HG03378 (cell line): Measurements from ENCODE around the gene GGT6.
"Not testable (repeated sequence)": the region's sequence is repeated elsewhere in the genome, so short reads cannot be mapped to it uniquely, and the experiment has no call there.

Experiments
- ATAC-seq: cut with Tn5 transposase; IDR thresholded peaks from one replicate; pipeline ENCODE4 v1.9.1; 2021; ENCODE audit warnings: mild to moderate bottlenecking, moderate library complexity; ENCODE audit not compliant: unreplicated experiment

GGT6 gene, protein sequence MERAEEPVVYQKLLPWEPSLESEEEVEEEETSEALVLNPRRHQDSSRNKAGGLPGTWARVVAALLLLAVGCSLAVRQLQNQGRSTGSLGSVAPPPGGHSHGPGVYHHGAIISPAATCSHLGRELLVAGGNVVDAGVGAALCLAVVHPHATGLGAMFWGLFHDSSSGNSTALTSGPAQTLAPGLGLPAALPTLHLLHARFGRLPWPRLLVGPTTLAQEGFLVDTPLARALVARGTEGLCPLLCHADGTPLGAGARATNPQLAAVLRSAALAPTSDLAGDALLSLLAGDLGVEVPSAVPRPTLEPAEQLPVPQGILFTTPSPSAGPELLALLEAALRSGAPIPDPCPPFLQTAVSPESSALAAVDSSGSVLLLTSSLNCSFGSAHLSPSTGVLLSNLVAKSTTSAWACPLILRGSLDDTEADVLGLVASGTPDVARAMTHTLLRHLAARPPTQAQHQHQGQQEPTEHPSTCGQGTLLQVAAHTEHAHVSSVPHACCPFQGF

DNA sequence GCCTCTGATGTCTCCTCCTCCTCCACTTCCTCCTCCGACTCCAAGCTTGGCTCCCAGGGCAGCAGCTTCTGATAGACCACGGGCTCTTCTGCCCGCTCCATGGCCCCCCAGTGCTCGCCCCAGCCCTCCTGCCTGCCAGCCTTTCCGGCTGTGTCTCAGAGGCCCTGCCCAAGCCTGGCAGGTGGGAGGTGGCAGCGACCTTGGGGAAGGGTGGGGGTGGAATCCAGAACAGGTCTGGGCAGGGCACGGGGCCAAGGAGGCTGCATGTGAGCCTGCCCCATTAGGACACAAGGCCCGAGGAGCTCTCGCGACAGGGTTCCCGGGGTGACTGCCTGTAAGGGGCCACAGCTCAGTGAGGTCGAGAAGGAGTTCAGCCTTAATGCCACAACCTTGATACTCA lies at the start of gene GGT6:
GGT6 (minus strand) TSS at position 157 of the 400 bp plus-strand sequence; CDS start at position 101, 56 bp downstream.
- ATAC-seq: no peak

GRCh38 chr17:4610162-4610561 lies 49.8 kb upstream of the GGT6 start:
- ATAC-seq: no peak

GRCh38 chr17:4609761-4610160 lies 49.4 kb upstream of the GGT6 start:
- ATAC-seq: no peak

DNA sequence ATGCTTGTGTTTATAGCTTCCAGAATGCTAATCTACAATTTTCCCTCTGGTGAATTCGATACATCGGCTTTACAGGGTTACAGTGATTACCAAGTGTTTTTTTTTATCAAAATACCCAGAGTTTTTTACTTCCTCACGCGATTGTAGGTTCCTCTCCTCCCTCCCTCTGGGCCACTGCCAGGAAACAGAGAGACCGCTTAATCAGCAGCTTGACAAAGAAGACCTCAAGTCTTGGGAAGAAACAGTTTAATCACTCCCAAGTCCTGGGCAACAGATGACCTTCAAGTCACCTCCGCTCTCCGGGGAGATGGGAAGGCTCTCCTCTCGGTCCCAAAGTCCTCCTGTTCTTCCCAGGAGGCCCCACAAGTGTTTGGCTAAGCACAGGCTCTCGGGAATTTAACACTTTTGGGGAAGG lies 47.4 kb upstream of the GGT6 start:
- ATAC-seq: no peak

- no peak for ATAC-seq
Observed at GRCh38 chr17:4607261-4607741, 46.9 kb upstream of the GGT6 start.

DNA sequence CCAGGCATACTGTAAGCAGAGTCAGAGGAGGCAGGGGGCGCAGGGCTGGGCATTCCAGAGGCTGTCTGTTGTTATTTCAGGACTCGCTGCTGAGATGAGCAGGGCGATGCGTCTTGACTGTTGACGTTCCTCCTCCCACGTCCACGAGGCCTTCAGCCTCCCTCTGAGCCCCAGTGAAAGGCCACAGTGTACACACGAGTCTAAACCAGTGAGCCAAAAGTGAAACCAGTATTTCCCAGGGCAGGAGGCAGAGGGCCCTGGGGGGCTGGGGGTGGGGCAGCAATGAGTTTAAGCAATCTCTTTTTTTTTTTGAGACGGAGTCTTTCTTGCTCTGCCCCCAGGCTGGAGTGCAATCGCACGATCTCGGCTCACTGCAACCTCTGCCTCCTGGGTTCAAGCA lies 45.4 kb upstream of the GGT6 start:
- no peak for ATAC-seq

DNA sequence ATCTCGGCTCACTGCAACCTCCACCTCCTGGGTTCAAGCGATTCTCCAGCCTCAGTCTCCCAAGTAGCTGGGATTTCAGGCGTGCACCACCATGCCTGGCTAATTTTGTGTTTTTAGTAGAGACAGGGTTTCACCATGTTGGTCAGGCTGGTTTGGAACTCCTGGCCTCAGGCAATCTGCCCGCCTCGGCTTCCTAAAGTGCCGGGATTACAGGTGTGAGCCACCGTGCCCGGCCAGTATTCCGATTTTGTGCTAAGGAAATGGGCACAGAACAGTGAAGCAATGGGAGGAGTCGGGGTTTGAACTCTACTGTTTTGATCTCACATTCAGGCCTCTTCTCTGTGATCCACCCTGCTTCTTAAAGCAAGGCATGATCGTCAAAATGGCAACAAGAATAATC lies 44.4 kb upstream of the GGT6 start:
- not testable (repeated sequence) for ATAC-seq

- ATAC-seq: no peak
Observed at GRCh38 chr17:4604111-4604644, 43.8 kb upstream of the GGT6 start.

DNA sequence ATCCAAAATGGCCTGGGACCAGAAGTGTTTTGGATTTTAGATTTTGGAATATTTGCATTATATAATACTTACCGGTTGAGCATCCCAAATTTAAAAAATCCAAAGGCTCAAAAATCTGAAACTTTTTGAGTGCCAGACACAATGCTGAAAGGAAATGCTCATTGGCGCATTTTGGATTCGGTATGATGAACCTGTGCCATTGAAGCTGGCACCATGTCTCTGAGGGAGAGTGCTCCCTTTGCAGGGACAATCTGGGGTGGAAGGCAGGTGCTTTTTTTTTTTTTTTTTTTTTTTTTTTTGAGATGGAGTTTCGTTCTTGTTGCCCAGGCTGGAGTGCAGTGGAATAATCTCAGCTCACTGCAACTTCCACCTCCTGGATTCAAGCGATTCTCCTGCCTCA lies 41.7 kb upstream of the GGT6 start:
- ATAC-seq: no peak

DNA sequence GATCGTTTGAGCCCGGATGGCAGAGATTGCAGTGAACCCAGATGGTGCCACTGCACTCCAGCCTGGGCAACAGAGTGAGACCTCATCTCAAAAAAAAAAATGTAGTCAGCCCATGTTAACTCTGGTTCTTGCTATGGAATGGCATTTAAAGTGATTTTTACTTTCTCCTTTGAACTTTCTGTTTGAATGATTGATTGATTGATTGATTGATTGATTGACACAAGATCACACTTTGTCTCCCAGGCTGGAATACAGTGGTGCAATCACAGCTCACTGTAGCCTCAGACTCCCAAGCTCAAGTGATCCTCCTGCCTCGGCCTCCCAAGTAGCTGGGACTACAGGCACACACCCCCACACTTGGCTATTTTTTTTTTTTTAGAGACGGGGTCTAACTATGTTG lies 40.9 kb upstream of the GGT6 start:
- no peak for ATAC-seq

DNA sequence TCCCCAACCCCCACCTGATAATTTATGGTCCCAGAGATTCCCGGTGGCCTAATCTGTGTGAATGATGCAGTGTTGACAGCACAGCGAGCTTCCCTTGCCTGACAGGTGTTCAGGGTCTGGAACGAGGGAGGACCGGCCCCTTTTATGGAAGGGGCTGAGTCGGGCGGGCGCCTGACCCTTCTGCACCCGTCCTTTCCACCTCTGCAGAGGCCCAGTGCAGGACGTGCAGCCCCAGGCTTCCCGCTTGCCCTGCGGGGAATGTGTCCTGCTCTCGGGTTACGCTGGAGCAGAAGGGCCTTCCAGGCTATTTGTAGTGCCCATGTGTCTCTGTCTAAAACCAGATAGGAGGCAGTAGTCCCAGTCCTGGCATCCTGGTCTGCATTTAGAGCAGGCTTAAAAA lies 40.2 kb upstream of the GGT6 start:
- no peak for ATAC-seq

GRCh38 chr17:4599505-4600281 lies 39.3 kb upstream of the GGT6 start:
- no peak for ATAC-seq

- no peak for ATAC-seq
Observed at GRCh38 chr17:4598776-4599504, 38.6 kb upstream of the GGT6 start.

DNA sequence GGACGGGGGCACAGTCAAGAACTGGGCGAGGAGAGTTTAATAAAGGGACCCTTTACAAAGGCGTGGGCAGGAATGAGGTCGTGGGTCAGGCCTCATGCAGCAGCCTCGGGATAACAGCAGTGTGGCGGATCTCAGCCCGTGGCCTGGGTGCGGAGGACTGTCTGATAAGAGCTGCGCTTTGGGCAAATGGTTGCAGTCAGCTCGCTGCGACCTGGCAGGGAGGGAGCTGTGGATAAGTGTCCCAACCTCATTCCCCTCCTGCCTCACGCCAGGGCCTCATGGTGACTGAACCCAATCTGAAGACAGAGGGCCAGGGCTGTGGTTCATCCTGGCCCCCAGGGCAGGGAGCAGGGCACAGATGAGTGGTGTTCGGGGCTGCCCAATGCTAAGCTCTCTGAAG lies 37.6 kb upstream of the GGT6 start:
- no peak for ATAC-seq

DNA sequence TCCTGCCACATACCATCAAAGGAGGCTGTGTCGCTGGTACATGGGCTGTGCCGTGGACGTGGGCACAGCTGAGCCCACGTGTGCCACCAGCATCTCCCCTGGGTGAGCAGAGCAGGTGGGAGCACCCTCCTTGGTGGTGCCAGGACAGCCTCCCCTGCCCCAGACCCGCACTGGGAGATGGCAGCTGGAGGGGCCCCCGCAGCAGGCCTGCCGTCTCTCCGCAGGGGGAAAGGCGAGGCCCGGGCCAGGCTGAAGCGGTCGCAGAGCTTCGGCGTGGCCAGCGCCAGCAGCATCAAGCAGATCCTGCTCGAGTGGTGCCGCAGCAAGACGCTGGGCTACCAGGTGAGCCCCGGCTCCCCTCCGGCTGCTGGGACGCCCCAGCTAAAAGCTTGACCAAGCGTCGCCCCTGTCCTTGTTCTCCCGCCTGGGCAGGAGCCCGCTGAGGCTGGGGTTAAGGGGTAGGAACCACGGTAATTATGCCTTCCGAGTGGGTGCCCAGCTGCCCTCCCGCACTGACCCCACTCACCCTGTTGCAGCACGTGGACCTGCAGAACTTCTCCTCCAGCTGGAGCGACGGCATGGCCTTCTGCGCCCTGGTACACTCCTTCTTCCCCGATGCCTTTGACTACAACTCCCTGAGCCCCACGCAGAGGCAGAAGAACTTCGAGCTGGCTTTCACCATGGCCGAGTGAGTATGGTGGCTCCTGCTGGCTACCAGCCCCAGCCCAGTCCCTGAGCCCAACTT lies 36.4 kb upstream of the GGT6 start:
- no peak for ATAC-seq

DNA sequence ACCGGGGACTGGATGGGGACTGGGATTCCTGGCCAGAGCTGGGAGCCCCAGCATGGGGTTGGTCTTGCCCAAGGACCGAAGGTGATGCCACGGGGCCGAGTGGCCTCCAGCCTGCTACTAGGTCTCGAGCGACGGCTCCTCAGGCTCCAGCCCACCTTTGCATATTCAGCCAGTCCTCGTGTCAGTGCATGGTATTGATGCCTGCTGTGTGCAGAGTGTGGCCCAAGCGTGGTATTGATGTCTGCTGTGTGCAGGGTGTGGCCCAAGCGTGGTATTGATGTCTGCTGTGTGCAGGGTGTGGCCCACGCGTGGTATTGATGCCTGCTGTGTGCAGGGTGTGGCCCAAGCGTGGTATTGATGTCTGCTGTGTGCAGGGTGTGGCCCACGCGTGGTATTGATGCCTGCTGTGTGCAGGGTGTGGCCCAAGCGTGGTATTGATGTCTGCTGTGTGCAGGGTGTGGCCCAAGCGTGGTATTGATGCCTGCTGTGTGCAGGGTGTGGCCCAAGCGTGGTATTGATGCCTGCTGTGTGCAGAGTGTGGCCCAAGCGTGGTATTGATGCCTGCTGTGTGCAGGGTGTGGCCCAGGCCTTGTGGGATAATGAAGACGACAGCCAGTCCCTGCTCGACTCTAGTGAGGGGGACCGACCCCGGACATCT lies 35.4 kb upstream of the GGT6 start:
- ATAC-seq: not testable (repeated sequence)

GRCh38 chr17:4594931-4595684 lies 34.7 kb upstream of the GGT6 start:
- ATAC-seq: no peak

DNA sequence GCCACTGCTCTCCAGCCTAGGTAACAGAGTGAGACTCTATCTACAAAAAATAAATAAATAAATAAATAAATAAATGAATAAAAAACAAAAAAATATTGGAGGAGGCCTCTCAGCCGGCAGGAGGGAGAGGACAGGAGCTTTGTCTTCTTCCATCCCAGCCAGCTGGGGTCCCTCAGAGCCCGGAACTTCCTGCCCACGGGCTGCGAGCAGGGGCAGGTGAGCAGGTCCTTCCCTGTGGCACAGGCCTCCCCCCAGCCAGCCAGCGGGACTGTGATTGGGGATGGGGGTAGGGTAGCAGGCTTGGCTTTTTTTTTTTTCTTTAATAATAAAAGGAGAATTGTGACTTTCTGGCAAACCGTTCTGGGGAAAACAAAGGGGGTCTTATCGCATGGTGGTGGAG lies 34.0 kb upstream of the GGT6 start:
- ATAC-seq: no peak

GRCh38 chr17:4593021-4593421 lies 32.6 kb upstream of the GGT6 start:
- no peak for ATAC-seq
